Astrocyte of the hippocampus (primary cell): ENCODE measurements around the gene FLNC.

ENCODE experiments used
- DNase-seq: peaks from one replicate; pipeline ENCODE4 v3.0.0; 2011; ENCODE audit warnings: low read depth, low spot score

The FLNC gene, protein sequence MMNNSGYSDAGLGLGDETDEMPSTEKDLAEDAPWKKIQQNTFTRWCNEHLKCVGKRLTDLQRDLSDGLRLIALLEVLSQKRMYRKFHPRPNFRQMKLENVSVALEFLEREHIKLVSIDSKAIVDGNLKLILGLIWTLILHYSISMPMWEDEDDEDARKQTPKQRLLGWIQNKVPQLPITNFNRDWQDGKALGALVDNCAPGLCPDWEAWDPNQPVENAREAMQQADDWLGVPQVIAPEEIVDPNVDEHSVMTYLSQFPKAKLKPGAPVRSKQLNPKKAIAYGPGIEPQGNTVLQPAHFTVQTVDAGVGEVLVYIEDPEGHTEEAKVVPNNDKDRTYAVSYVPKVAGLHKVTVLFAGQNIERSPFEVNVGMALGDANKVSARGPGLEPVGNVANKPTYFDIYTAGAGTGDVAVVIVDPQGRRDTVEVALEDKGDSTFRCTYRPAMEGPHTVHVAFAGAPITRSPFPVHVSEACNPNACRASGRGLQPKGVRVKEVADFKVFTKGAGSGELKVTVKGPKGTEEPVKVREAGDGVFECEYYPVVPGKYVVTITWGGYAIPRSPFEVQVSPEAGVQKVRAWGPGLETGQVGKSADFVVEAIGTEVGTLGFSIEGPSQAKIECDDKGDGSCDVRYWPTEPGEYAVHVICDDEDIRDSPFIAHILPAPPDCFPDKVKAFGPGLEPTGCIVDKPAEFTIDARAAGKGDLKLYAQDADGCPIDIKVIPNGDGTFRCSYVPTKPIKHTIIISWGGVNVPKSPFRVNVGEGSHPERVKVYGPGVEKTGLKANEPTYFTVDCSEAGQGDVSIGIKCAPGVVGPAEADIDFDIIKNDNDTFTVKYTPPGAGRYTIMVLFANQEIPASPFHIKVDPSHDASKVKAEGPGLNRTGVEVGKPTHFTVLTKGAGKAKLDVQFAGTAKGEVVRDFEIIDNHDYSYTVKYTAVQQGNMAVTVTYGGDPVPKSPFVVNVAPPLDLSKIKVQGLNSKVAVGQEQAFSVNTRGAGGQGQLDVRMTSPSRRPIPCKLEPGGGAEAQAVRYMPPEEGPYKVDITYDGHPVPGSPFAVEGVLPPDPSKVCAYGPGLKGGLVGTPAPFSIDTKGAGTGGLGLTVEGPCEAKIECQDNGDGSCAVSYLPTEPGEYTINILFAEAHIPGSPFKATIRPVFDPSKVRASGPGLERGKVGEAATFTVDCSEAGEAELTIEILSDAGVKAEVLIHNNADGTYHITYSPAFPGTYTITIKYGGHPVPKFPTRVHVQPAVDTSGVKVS (N-terminal part only)

DNA sequence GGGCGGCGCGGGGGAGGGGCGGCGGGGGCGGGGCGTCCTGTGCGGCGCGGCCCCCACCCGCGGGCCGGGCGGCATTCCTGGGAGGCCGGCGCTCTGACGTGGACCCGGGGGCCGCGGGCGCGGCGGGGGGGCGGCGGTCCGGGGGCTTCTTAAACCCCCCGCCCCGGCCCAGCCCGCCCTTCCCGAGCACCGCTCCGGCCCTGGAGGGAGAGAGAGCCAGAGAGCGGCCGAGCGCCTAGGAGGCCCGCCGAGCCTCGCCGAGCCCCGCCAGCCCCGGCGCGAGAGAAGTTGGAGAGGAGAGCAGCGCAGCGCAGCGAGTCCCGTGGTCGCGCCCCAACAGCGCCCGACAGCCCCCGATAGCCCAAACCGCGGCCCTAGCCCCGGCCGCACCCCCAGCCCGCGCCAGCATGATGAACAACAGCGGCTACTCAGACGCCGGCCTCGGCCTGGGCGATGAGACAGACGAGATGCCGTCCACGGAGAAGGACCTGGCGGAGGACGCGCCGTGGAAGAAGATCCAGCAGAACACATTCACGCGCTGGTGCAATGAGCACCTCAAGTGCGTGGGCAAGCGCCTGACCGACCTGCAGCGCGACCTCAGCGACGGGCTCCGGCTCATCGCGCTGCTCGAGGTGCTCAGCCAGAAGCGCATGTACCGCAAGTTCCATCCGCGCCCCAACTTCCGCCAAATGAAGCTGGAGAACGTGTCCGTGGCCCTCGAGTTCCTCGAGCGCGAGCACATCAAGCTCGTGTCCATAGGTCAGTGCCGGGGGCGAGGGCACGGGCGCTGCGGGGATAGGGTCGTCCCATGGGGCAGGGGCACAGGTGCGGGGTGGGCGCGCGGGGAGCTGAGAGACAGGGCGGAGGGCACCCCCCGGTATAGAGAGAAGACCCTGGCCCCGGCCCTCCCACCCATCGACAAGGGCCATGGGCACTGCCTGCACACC is at the start of gene FLNC:
Gene FLNC (plus strand): TSS at position 176 of the 947 bp plus-strand sequence. CDS start 232 bp downstream, at position 408.
- DNase-seq: peak; percentile 91

DNA sequence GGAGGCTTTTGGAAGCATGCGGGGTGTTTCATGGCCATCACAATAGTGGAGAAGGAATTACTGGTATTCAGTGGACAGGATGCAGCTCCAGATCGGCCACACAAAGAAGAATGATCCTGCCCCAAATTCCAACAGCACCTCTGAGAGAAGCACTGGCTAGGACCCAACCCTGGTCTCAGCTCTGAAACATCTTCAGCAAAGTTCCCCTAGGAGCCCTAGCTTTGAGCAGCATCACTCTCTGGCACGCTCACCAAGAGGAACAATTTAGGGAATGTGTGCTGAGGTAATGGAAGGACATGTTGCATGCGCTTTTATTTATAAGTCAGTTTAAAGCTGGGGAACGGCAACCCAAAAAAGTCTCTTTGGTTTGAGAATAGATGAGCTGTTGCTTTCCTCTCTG is 49.1 kb upstream of the FLNC start:
- peak; percentile 61 for DNase-seq

DNA sequence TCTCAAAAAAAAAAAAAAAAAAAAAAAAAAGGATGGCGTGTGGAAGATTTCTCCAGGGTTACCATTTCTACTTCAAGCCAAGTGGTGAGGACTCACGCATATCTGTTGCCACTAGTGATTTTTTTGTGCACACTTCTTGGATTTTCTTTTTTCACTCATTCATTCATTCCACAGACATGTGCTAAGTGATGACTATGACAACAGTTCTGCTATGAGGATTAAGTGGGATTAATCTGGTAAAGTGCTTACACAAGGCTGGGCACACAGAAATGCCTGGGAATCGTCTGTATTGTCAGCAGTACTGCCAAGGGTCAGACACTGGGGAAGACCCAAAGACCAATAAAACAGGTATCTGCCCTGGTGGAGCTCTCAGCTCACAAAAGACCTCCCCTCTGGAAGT is 48.4 kb upstream of the FLNC start:
- DNase-seq: no peak

DNA sequence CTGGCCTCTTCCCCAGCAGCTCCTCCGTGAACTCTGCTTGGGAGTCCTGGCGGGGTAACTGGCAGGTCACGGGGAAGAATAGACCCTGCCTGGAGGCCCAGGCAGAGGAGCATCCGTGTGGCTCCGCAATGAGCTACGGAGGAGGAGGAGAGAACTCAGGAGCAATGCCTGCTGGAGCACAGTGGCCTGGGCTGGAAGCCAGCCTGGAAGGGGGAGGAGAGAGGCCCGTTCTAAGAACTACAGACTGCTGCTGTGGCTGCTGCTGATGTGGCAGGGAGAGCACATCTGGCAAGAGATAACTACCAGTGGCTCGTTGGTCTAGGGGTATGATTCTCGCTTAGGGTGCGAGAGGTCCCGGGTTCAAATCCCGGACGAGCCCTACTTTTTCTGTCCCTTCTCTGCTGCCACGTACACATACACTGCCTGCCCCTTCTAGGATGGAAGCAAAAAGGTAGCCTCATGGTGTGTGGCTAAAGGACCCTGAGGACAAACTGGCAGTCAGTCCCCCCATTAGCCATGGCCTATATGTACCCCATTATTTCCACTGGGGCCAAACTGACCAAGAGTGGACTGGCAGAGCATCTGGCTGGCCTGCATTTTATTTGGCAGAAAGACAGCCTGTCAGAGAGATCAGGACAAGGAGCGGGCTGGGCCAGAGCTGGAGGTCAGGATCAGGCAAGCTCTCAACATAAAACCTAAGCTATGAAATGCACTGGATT is 46.9 kb upstream of the FLNC start:
- peak; percentile 82 for DNase-seq

DNA sequence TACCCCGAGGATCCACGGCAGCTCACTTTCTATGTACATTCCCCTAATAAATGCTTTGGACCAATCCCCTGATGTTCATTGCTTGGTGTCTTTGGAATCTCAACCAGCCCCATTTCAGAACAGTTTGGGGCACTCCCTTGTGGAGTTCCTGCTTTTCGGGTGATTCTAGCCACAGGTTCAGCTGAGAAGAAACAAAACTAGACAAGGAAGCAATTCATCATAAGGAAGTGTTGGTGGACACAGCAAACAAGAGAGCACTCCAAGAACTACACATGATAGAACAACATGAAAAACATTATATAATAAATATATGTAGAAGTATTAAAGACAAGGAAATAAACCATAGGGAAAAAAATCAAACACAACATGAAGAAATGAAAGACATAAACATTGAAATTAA is 44.5 kb upstream of the FLNC start:
- no peak for DNase-seq

DNA sequence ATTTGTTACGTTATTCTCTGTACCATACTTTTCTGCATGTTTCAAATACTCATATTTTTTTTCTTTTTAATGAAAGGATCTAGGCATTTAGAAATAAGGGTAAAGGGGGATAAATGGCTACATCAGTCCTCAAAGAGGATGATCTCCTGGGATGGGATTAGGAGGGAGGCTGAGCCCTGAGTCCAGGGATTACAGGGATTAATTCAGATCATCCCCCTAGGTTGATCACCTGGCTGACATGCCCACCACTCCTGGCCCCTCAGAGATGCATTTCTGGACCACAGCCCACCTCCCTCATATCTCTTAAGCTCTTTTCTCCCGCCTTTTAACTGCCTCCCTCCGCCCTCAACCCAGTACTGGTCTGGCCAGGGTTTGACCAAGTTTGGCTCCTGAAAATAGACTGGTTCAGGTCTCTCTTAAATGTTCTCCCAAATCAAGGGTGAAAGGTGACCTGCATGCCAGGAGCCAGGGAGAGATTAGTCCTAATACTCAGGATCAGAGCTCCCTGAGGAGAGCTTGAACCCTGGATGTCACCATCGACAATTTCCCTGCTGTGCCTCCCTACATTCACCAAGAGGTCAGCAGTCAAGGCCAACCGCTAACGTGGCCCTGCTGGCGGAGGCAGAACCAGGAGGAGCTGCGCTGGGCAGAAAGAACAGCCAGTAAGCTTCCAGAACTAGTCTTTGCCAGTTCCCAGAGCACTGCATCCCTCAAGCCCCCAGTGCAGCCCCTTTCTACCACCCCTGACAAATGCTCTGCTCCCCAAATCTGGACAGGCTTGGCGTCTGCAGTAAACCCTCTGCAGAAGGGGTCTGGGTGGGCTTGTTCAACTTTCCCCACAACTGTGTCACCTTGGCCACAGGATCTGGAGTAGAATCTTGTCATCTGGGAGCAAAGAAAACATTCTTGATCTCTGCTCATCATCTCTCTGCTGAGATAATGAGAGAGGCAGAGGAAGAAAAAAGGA is 41.5 kb upstream of the FLNC start:
- no peak for DNase-seq

DNA sequence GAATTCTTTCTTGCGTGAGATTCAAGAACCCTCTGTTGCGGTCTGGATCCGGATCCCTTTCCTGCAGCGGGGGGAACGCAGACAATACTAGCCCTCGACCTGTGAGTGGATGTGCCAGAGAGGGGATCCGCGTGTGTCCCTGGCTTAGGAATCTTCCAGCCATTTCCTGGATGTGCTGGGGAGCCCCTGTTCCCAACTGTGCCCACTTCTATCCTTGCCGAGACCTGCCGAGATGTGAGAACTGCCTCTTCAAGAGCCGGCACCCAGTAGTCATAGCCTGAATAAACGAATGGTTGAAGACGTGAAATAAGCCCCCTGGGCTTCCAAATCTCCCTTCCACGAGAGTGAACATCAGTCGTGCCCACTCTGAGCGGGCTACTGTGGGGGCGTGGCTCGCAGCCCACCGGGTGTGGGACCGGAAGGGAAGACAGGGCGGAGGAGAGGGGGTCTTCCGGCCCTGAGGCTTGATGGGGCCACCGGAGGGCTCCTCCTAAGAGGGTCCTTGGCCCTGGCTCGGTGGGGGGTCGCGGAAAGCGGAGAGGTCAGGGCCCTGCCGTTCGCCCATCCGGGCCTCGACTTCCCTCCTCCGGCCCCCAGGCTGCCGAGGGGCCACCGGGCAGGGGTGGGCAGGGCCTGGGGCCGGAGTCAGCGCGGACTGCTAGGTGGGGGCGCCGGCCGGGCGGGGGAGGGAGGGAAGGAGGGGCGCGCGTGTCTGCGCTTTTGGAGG is 39.7 kb upstream of the FLNC start:
- no peak for DNase-seq

DNA sequence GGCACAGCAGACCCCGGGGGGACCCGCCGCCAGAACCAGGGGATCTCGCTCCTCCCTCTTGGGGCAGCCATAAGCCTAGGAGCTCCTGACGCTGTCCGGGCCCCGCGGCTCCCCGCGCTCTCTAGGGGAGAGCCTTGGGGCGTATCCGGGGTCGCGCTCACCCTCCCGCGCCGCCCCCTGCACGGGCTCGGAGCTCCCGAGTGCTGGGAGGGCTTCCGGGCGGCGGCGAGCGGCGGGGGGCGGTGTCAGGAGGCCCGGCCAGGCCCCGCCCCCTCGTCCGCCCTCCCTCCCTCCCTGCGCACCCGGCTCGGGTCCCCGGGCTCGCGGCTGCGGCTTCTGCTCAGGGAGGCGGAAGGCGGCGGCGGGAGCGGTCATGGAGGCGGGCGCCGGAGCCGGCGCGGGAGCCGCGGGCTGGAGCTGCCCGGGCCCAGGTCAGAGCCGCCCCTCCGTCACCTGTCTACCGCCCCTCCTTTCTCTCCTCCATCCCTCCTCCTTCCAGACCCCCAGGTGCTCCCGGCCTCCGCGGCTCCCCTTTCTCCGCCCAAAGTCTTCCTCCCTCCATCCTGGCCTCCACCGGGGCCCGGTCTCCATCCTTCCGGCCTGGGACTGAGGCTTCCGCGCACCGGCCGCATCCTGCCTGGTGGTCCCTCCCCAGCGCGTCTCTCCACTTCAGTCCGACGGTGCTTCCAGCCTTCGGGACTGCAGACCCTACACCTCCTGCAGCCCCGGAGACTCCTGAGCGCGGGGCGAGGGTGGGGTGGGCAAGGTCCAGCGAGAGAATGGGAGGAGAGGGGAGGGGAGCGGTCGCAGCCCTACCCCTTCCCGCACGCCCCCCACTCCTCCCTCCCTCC is 38.9 kb upstream of the FLNC start, which contains the start of gene CCDC136:
Gene CCDC136 (plus strand): TSS at position 848 of the 851 bp plus-strand sequence. CDS start 444 bp downstream, outside the sequence.
- DNase-seq: peak; percentile 81

DNA sequence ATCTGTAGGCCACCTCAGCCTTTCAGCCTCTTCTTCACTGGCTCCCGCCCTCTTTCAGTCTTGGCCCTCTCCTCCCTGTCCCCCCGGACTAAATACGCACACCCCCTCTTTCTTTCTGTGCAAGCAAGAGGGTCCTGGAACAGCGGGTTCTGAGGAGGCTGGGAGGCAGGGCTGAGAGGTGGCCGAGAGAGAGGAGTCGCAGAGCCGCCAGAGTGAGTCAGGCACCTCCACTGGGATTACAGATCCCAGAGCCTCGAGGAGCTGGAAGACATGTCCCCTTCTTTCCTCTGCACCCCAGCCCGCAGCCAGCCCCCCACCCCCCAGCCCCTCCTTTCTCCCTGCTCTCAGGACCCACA is 38.3 kb upstream of the FLNC start:
- DNase-seq: peak; percentile 46

DNA sequence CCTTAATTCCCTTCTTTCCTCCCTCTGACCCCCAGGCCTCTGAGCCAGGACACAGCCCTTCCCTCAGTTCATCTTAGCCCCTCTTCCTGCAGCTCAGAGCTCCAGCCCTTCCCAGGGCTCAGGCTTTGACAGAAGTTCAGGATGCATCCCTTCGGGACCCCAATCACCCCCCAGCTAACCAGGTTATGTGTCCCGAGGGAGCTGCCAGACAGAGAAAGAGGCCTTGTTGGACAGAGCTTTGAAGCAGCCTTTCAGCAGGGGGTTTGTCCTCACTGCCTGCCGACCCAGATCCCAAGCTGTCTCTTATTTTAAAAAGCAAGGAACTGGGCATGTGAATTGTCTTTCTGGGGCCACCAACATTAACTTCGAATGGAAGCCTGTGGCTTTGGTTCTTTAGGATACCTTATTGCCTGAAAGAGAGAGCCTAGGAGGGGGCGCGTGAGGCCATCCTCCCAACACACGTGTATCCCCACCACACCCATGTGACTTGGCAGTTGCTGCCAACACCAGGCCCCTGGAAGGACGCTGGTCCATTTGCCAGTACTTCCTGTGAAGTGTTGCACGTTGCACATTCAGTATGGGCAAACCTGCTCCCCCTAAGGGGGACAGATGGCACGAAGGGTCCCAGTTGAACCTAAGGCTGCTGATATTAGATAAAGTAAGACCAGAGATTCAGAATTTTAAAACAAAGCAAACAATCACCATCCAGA is 37.6 kb upstream of the FLNC start:
- no peak for DNase-seq

DNA sequence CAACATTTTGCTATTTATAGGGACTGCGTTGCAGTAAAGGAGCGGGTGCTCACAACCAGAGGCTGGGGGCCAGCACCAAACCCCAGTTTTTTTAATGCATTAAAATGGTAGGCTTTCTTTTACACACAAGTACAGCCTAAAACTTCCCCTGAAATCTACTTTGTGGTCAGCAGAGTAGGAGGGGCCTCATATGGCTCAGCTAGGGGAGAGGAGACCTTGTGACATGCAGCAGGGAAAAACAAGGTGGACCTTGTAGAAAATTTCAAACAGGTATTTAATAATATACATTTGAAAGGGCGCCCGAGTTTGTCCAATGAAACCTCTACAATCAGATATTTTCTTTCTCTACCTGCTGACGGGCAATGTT is 37.0 kb upstream of the FLNC start:
- no peak for DNase-seq

DNA sequence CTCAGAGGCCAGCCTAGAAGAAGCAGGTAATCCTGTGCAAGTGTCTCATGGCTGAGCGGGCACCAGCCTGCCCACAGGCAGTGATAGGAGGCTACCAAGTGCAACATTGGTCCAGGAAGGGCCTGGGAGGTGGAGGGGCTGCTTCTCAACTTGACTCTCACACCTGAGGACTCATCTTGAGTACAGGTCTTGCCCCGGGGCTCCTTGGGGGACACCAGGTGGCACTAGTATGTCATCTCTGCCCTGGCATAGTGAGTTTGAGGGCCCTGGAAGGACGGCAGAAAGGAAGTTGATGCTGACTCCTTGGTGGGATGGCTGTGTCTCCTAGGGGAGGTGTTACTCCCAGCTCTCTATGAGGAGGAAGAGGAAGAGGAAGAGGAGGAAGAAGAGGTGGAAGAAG is 36.2 kb upstream of the FLNC start:
- DNase-seq: no peak

DNA sequence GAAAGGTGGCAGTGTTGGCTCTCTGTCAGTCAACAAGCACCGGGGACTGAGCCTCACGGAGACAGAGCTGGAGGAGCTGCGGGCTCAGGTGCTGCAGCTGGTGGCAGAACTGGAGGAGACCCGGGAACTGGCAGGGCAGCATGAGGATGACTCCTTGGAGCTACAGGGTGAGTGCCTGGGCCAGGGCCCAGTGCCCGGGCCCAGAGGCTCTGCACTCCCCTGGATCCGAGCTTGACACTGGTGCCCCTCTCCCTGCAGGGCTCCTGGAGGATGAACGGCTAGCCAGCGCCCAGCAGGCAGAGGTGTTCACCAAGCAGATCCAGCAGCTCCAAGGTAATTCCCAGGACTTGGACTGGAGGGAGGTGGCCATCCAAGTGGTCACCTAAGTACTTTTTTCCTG is 35.8 kb upstream of the FLNC start:
- DNase-seq: no peak

DNA sequence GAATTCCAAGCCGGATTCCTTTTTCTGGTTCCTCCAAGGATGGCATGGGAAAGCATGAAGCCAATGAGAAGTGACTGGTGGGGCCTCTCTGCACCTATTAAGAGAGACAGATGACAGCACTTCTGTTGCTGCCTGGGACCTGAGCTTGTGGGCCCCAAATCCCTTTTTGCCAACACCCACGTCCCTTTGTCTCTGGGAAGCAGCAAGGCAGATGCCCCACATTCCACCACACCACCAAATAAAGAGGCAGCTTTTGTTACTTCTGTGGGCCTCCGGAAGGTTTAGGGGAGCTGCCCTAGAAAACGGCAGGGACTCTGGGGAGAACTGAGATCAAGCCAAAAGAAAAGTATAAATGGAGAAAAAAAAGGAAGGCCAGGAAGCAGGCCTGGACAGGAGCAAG is 35.1 kb upstream of the FLNC start:
- no peak for DNase-seq

DNA sequence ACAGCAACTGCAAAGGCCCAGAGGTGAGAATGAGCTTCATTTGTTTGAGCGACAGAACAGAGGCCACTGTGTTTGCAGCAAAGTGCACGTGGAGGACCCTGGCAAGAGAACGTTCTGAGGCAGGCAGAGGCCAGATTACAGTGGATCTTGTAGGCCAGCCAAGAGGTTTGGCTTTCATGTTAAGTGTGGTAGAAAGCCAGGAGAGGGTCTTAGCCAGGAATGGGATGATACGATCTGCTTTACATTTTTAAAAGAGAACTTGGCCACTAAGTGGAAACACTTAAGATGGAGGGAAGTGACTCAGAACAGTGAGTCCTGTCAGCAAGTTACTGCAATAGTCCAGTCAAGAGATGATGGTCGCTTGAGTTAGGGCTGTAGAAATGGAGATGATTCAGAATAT is 33.9 kb upstream of the FLNC start:
- peak; percentile 79 for DNase-seq

DNA sequence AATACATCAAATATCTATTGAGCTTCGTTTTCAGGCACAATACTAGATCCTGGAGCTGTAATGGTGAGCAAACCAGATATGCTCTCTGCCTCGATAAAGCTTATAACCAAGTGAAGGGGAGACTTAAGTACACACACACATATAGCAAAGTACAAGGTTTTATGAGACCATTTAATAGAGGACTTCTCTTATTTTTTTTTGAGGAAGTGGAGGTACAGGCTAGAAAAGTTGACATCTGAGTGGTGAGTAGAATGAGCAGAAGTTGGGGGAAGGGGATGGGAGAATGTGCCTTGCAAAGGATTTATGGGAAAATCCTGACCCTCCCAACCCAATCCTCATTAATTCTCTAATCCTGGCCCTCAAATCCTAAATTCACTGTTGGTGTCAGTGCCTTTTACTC is 30.8 kb upstream of the FLNC start:
- no peak for DNase-seq

DNA sequence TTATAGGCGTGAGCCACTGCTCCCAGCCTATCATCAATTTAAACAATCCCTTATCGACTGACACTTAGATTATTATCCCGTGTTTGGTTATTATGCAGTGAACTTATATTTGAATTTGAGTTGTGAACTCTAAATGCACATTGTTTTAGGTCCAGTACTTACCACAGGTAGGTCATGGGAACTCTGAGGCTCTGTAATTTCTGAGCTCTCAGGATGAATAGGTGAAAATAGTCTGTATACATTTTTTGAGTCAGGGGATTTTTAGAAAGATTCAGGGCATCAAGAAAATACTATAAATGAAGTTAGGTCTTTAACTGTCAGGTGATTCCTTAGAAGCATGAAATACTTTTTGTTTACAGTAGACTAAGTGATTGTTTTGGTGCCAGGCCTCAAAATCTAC is 29.6 kb upstream of the FLNC start:
- no peak for DNase-seq
